HepG2 (cell line): ENCODE measurements around the gene SPIRE1. TPM values are rescaled to one million over a fixed set of nuclear protein-coding genes. Genes with fewer than 3 reads are reported as not detected.

Experiments
- CC2D1A ChIP-seq: sonication (generic); formaldehyde crosslinking; IDR thresholded peaks from 2 replicates; pipeline ENCODE4 v1.8.1; 2023; ENCODE audit warnings: mild to moderate bottlenecking, missing genetic modification reagents
- CHD2 ChIP-seq: IDR thresholded peaks from 2 replicates; pipeline ENCODE4 v1.6.1; 2011; ENCODE audit warnings: low read depth, low read length, improper control_type of control experiment
- FOXK1 ChIP-seq: sonication (generic); formaldehyde crosslinking; IDR thresholded peaks from 2 replicates; pipeline ENCODE4 v1.4.0; 2020; ENCODE audit warnings: low read depth, missing genetic modification reagents, borderline replicate concordance
- IKZF4 ChIP-seq: sonication (generic); formaldehyde crosslinking; IDR thresholded peaks from 2 replicates; pipeline ENCODE4 v1.5.1; 2020; ENCODE audit warnings: borderline replicate concordance, mild to moderate bottlenecking, low read depth, missing genetic modification reagents; ENCODE audit errors: not compliant biosample characterization
- MIXL1 ChIP-seq: IDR thresholded peaks from 2 replicates; pipeline ENCODE4 v1.6.1; 2016
- NRL ChIP-seq: sonication (generic); formaldehyde crosslinking; IDR thresholded peaks from 2 replicates; pipeline ENCODE4 v1.5.0; 2020; ENCODE audit warnings: missing genetic modification reagents, mild to moderate bottlenecking, moderate library complexity, borderline replicate concordance
- SP140L ChIP-seq: sonication (generic); formaldehyde crosslinking; IDR thresholded peaks from 2 replicates; pipeline ENCODE4 v1.4.0; 2020; ENCODE audit warnings: missing genetic modification reagents, borderline replicate concordance
- SP2 ChIP-seq: sonication (generic); formaldehyde crosslinking; IDR thresholded peaks from 2 replicates; pipeline ENCODE4 v1.5.1; 2020; ENCODE audit warnings: mild to moderate bottlenecking, missing genetic modification reagents
- TBP ChIP-seq: sonication (generic); formaldehyde crosslinking; IDR thresholded peaks from 2 replicates; pipeline ENCODE4 v1.5.0; 2020; ENCODE audit warnings: missing genetic modification reagents
- TBX2 ChIP-seq: sonication (generic); formaldehyde crosslinking; IDR thresholded peaks from 2 replicates; pipeline ENCODE4 v1.5.0; 2020; ENCODE audit warnings: missing genetic modification reagents, mild to moderate bottlenecking, borderline replicate concordance
- ZGPAT ChIP-seq: IDR thresholded peaks from 2 replicates; pipeline ENCODE4 v1.6.1; 2016; ENCODE audit warnings: mild to moderate bottlenecking
- ZNF10 ChIP-seq: sonication (generic); formaldehyde crosslinking; IDR thresholded peaks from 2 replicates; pipeline ENCODE4 v1.4.0; 2020; ENCODE audit warnings: mild to moderate bottlenecking, low read depth, missing genetic modification reagents, borderline replicate concordance
- ZNF235 ChIP-seq: sonication (generic); formaldehyde crosslinking; IDR thresholded peaks from 2 replicates; pipeline ENCODE4 v1.8.1; 2023; ENCODE audit warnings: mild to moderate bottlenecking, missing genetic modification reagents, borderline replicate concordance
- ZNF746 ChIP-seq: sonication (generic); formaldehyde crosslinking; IDR thresholded peaks from 2 replicates; pipeline ENCODE4 v1.8.0; 2022; ENCODE audit warnings: mild to moderate bottlenecking, missing genetic modification reagents
- ZNF850 ChIP-seq: sonication (generic); formaldehyde crosslinking; conservative IDR thresholded peaks from 2 replicates; pipeline ENCODE4 v1.9.0; 2021; ENCODE audit warnings: mild to moderate bottlenecking, missing genetic modification reagents
- polyA plus RNA-seq, 8 experiments: library from polyadenylated mRNA; depleted of rRNA in 3 of 8; stranded (reverse) in 7 of 8; unstranded in 1 of 8; fragments of >200 nt; fragmentation: Illumina TruSeq in 4 of 8; extraction: Trizol in 4 of 8; gene quantifications; 2 replicates each; pipeline versions ENCODE4 v1.2.1 to v1.2.3, GENCODE V29; 2011 to 2016; ENCODE audit warnings: low read depth in 4 of 8, missing spikeins in 1 of 8, mixed read lengths in 1 of 8; ENCODE audit not compliant: insufficient read depth in 1 of 8
- total RNA-seq, 5 experiments: library from RNA; depleted of rRNA; stranded (reverse); fragments of >200 nt; fragmentation: Illumina TruSeq; extraction: Trizol; gene quantifications; 2 replicates each; pipeline ENCODE4 v1.2.3, GENCODE V29; 2016; ENCODE audit warnings: low read depth in 1 of 5
- TF ChIP-seq, protein P1 (sequence below): sonication (generic); formaldehyde crosslinking; IDR thresholded peaks from 2 replicates; pipeline ENCODE4 v1.5.0; 2020; ENCODE audit warnings: mild to moderate bottlenecking, missing genetic modification reagents
- TF ChIP-seq, protein P2 (sequence below): sonication (generic); formaldehyde crosslinking; IDR thresholded peaks from 2 replicates; pipeline ENCODE4 v1.5.0; 2020; ENCODE audit warnings: mild to moderate bottlenecking, missing genetic modification reagents, borderline replicate concordance

Gene SPIRE1
- total and polyA plus RNA-seq, 2 of the 13 experiments (the other 11 are each of a cell fraction or from before 2014, with no cell fraction given): 9.9 to 21.3 TPM

GRCh38 chr18:12420821-12421421 is 237.0 kb downstream of the SPIRE1 start (continued):
- TF ChIP-seq ZGPAT (CRISPR knock-in tag): peak; percentile 71
- TF ChIP-seq TBP: 0 out of 2 replicates have a peak, but pooled peaks have one; percentile 55
- TF ChIP-seq CC2D1A: 0 out of 2 replicates have a peak, but pooled peaks have one; percentile 36
- TF ChIP-seq ZNF10 (CRISPR knock-in tag): no peak
- TF ChIP-seq ZNF850 (CRISPR knock-in tag): no peak
- TF ChIP-seq, protein P1, sequence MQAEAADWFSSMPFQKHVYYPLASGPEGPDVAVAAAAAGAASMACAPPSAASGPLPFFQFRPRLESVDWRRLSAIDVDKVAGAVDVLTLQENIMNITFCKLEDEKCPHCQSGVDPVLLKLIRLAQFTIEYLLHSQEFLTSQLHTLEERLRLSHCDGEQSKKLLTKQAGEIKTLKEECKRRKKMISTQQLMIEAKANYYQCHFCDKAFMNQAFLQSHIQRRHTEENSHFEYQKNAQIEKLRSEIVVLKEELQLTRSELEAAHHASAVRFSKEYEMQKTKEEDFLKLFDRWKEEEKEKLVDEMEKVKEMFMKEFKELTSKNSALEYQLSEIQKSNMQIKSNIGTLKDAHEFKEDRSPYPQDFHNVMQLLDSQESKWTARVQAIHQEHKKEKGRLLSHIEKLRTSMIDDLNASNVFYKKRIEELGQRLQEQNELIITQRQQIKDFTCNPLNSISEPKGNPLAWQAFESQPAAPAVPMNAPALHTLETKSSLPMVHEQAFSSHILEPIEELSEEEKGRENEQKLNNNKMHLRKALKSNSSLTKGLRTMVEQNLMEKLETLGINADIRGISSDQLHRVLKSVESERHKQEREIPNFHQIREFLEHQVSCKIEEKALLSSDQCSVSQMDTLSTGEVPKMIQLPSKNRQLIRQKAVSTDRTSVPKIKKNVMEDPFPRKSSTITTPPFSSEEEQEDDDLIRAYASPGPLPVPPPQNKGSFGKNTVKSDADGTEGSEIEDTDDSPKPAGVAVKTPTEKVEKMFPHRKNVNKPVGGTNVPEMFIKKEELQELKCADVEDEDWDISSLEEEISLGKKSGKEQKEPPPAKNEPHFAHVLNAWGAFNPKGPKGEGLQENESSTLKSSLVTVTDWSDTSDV (CRISPR knock-in tag): no peak
- TF ChIP-seq NRL (CRISPR knock-in tag): peak; percentile 68; the same call in 1 of the 2 replicates
- TF ChIP-seq ZNF746: no peak
- no peak for TF ChIP-seq SP140L (CRISPR knock-in tag)
- peak; percentile 28; the same call in 1 of the 2 replicates for TF ChIP-seq FOXK1
- TF ChIP-seq, protein P2, sequence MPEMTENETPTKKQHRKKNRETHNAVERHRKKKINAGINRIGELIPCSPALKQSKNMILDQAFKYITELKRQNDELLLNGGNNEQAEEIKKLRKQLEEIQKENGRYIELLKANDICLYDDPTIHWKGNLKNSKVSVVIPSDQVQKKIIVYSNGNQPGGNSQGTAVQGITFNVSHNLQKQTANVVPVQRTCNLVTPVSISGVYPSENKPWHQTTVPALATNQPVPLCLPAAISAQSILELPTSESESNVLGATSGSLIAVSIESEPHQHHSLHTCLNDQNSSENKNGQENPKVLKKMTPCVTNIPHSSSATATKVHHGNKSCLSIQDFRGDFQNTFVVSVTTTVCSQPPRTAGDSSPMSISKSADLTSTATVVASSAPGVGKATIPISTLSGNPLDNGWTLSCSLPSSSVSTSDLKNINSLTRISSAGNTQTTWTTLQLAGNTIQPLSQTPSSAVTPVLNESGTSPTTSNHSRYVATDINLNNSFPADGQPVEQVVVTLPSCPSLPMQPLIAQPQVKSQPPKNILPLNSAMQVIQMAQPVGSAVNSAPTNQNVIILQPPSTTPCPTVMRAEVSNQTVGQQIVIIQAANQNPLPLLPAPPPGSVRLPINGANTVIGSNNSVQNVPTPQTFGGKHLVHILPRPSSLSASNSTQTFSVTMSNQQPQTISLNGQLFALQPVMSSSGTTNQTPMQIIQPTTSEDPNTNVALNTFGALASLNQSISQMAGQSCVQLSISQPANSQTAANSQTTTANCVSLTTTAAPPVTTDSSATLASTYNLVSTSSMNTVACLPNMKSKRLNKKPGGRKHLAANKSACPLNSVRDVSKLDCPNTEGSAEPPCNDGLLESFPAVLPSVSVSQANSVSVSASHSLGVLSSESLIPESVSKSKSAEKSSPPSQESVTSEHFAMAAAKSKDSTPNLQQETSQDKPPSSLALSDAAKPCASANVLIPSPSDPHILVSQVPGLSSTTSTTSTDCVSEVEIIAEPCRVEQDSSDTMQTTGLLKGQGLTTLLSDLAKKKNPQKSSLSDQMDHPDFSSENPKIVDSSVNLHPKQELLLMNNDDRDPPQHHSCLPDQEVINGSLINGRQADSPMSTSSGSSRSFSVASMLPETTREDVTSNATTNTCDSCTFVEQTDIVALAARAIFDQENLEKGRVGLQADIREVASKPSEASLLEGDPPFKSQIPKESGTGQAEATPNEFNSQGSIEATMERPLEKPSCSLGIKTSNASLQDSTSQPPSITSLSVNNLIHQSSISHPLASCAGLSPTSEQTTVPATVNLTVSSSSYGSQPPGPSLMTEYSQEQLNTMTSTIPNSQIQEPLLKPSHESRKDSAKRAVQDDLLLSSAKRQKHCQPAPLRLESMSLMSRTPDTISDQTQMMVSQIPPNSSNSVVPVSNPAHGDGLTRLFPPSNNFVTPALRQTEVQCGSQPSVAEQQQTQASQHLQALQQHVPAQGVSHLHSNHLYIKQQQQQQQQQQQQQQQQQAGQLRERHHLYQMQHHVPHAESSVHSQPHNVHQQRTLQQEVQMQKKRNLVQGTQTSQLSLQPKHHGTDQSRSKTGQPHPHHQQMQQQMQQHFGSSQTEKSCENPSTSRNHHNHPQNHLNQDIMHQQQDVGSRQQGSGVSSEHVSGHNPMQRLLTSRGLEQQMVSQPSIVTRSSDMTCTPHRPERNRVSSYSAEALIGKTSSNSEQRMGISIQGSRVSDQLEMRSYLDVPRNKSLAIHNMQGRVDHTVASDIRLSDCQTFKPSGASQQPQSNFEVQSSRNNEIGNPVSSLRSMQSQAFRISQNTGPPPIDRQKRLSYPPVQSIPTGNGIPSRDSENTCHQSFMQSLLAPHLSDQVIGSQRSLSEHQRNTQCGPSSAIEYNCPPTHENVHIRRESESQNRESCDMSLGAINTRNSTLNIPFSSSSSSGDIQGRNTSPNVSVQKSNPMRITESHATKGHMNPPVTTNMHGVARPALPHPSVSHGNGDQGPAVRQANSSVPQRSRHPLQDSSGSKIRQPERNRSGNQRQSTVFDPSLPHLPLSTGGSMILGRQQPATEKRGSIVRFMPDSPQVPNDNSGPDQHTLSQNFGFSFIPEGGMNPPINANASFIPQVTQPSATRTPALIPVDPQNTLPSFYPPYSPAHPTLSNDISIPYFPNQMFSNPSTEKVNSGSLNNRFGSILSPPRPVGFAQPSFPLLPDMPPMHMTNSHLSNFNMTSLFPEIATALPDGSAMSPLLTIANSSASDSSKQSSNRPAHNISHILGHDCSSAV (CRISPR knock-in tag): no peak
- no peak for TF ChIP-seq CHD2
- TF ChIP-seq ZNF235 (CRISPR knock-in tag): no peak; the same call in 1 of the 2 replicates
- peak; percentile 47; the same call in 1 of the 2 replicates for TF ChIP-seq TBX2 (CRISPR knock-in tag)
- no peak for TF ChIP-seq IKZF4 (CRISPR knock-in tag)
- TF ChIP-seq MIXL1 (CRISPR knock-in tag): peak; percentile 53; the same call in 1 of the 2 replicates
- TF ChIP-seq SP2: 0 out of 2 replicates have a peak, but pooled peaks have one; percentile 24
